ENCODE data around the gene LPO.

Gene LPO

GRCh38 chr17:58277107-58277801 is 38.9 kb downstream of the LPO start:
- H3K4me3 ChIP-seq (ENCODE audit: low read depth, low read length): no peak overlapping the region

GRCh38 chr17:58277802-58278595 is 39.6 kb downstream of the LPO start:
- no peak overlapping the region for H3K4me3 ChIP-seq (ENCODE audit: low read depth, low read length)

GRCh38 chr17:58278661-58279015 is 40.3 kb downstream of the LPO start:
- H3K4me3 ChIP-seq (ENCODE audit: low read depth, low read length): no peak overlapping the region

GRCh38 chr17:58279016-58279711 is 40.8 kb downstream of the LPO start:
- H3K4me3 ChIP-seq (ENCODE audit: low read depth, low read length): no peak overlapping the region

GRCh38 chr17:58279736-58280479 is 41.5 kb downstream of the LPO start:
- H3K4me3 ChIP-seq (ENCODE audit: low read depth, low read length): no peak overlapping the region

GRCh38 chr17:58280480-58281217 is 42.3 kb downstream of the LPO start, which contains the start of gene MPO:
Gene MPO, minus strand, starts transcription at chr17:58280935. Its CDS starts 177 bp downstream, at chr17:58280758.
- no peak within 1 kb of the TSS for H3K4me3 ChIP-seq (ENCODE audit: low read depth, low read length)

- no peak overlapping the region for H3K4me3 ChIP-seq (ENCODE audit: low read depth, low read length)
Measured at GRCh38 chr17:58281511-58282011, 43.2 kb downstream of the LPO start.

- no peak overlapping the region for H3K4me3 ChIP-seq (ENCODE audit: low read depth, low read length)
Measured at GRCh38 chr17:58282442-58282841, 44.1 kb downstream of the LPO start.

- H3K4me3 ChIP-seq (ENCODE audit: low read depth, low read length): no peak overlapping the region
Measured at GRCh38 chr17:58283674-58284612, 45.6 kb downstream of the LPO start.

- no peak overlapping the region for H3K4me3 ChIP-seq (ENCODE audit: low read depth, low read length)
Measured at GRCh38 chr17:58284613-58285421, 46.4 kb downstream of the LPO start.

- no peak overlapping the region for H3K4me3 ChIP-seq (ENCODE audit: low read depth, low read length)
Measured at GRCh38 chr17:58285422-58285810, 47.0 kb downstream of the LPO start.

GRCh38 chr17:58289869-58290268 is 51.5 kb downstream of the LPO start:
- H3K4me3 ChIP-seq (ENCODE audit: low read depth, low read length): no peak overlapping the region

- H3K4me3 ChIP-seq (ENCODE audit: low read depth, low read length): no peak overlapping the region
Measured at GRCh38 chr17:58291246-58291645, 52.9 kb downstream of the LPO start.

GRCh38 chr17:58294034-58294433 is 55.6 kb downstream of the LPO start:
- no peak overlapping the region for H3K4me3 ChIP-seq (ENCODE audit: low read depth, low read length)

GRCh38 chr17:58300336-58300735 is 62.0 kb downstream of the LPO start:
- no peak overlapping the region for H3K4me3 ChIP-seq (ENCODE audit: low read depth, low read length)

GRCh38 chr17:58301504-58302150 is 63.2 kb downstream of the LPO start:
- no peak overlapping the region for H3K4me3 ChIP-seq (ENCODE audit: low read depth, low read length)

- H3K4me3 ChIP-seq (ENCODE audit: low read depth, low read length): no peak overlapping the region
Measured at GRCh38 chr17:58302171-58302918, 64.0 kb downstream of the LPO start.

Measured in iPS-11a (cell line).